HEK293T (cell line): ENCODE measurements around the gene ACO2.

Source experiments
- CTCF ChIA-PET: fragments of 350-600 bp; formaldehyde crosslinking; extraction: SDS; loops from one replicate; lab custom pipeline; 2021; ENCODE audit warnings: antibody characterized with exemption, inconsistent platforms; lab: Yijun Ruan, JAX
- POLR2A ChIA-PET: fragments of 350-600 bp; formaldehyde crosslinking; extraction: SDS; loops from one replicate; lab custom pipeline; 2020; ENCODE audit warnings: antibody characterized with exemption, inconsistent platforms; lab: Yijun Ruan, JAX
- DNase-seq: peaks from one replicate; pipeline ENCODE4 v3.0.0; 2012; ENCODE audit warnings: mixed read lengths; ENCODE audit errors: extremely low spot score
- ARNT ChIP-seq: fragments of 450-650 bp; IDR thresholded peaks from 2 replicates; pipeline ENCODE4 v1.6.1; 2017; ENCODE audit warnings: mild to moderate bottlenecking
- BHLHE40 ChIP-seq: fragments of 450-650 bp; IDR thresholded peaks from 2 replicates; pipeline ENCODE4 v1.6.1; 2016; ENCODE audit warnings: mild to moderate bottlenecking, moderate library complexity, borderline replicate concordance
- CTBP1 ChIP-seq: fragments of 450-650 bp; IDR thresholded peaks from 2 replicates; pipeline ENCODE4 v1.6.1; 2016; ENCODE audit warnings: borderline replicate concordance
- ELF4 ChIP-seq: fragments of 450-650 bp; IDR thresholded peaks from 2 replicates; pipeline ENCODE4 v1.6.1; 2017; ENCODE audit warnings: antibody characterized with exemption
- FOXA1 ChIP-seq: fragments of 450-650 bp; IDR thresholded peaks from 2 replicates; pipeline ENCODE4 v1.6.1; 2016; ENCODE audit warnings: mild to moderate bottlenecking
- FOXK2 ChIP-seq: fragments of 450-650 bp; IDR thresholded peaks from 2 replicates; pipeline ENCODE4 v1.6.1; 2016; ENCODE audit warnings: mild to moderate bottlenecking
- FOXM1 ChIP-seq: fragments of 450-650 bp; IDR thresholded peaks from 2 replicates; pipeline ENCODE4 v1.6.1; 2017; ENCODE audit warnings: mild to moderate bottlenecking, borderline replicate concordance
- HDGF ChIP-seq: fragments of 450-650 bp; IDR thresholded peaks from 2 replicates; pipeline ENCODE4 v1.6.1; 2017; ENCODE audit warnings: antibody characterized with exemption, borderline replicate concordance
- L3MBTL2 ChIP-seq: fragments of 450-650 bp; conservative IDR thresholded peaks from 2 replicates; pipeline ENCODE4 v1.6.1; 2016; ENCODE audit warnings: mild to moderate bottlenecking
- LEF1 ChIP-seq: fragments of 450-650 bp; IDR thresholded peaks from 2 replicates; pipeline ENCODE4 v1.6.1; 2017; ENCODE audit warnings: mild to moderate bottlenecking, borderline replicate concordance
- NFRKB ChIP-seq: fragments of 450-650 bp; IDR thresholded peaks from 2 replicates; pipeline ENCODE4 v1.6.1; 2016; ENCODE audit warnings: mild to moderate bottlenecking, moderate library complexity
- SP1 ChIP-seq: fragments of 450-650 bp; IDR thresholded peaks from 2 replicates; pipeline ENCODE4 v1.6.1; 2017
- SUZ12 ChIP-seq: fragments of 450-650 bp; IDR thresholded peaks from 2 replicates; pipeline ENCODE4 v1.6.1; 2016; ENCODE audit warnings: mild to moderate bottlenecking
- TARDBP ChIP-seq: fragments of 450-650 bp; IDR thresholded peaks from 2 replicates; pipeline ENCODE4 v1.6.1; 2016
- ZNF384 ChIP-seq: fragments of 450-650 bp; IDR thresholded peaks from 2 replicates; pipeline ENCODE4 v1.6.1; 2016
- TF ChIP-seq, protein P1 (sequence below): fragments of 450-650 bp; IDR thresholded peaks from 2 replicates; pipeline ENCODE4 v1.6.1; 2016

Gene ACO2

GRCh38 chr22:41471568-41471967, 2.7 kb downstream of the ACO2 start:
- DNase-seq = no peak
- TF ChIP-seq BHLHE40 = no peak
- TF ChIP-seq LEF1 = no peak
- TF ChIP-seq TARDBP = no peak
- no peak for TF ChIP-seq FOXK2
- TF ChIP-seq ZNF384 = no peak
- TF ChIP-seq ELF4 = no peak
- no peak for TF ChIP-seq ARNT
- no peak for TF ChIP-seq FOXM1
- TF ChIP-seq L3MBTL2 = no peak
- TF ChIP-seq CTBP1 = no peak
- TF ChIP-seq HDGF = no peak
- no peak for TF ChIP-seq SP1
- TF ChIP-seq, protein P1, sequence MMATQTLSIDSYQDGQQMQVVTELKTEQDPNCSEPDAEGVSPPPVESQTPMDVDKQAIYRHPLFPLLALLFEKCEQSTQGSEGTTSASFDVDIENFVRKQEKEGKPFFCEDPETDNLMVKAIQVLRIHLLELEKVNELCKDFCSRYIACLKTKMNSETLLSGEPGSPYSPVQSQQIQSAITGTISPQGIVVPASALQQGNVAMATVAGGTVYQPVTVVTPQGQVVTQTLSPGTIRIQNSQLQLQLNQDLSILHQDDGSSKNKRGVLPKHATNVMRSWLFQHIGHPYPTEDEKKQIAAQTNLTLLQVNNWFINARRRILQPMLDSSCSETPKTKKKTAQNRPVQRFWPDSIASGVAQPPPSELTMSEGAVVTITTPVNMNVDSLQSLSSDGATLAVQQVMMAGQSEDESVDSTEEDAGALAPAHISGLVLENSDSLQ = no peak
- TF ChIP-seq FOXA1 = no peak
- TF ChIP-seq SUZ12 = no peak
- no peak for TF ChIP-seq NFRKB
- POLR2A ChIA-PET = no interaction called here
- CTCF ChIA-PET = no interaction called here

DNA sequence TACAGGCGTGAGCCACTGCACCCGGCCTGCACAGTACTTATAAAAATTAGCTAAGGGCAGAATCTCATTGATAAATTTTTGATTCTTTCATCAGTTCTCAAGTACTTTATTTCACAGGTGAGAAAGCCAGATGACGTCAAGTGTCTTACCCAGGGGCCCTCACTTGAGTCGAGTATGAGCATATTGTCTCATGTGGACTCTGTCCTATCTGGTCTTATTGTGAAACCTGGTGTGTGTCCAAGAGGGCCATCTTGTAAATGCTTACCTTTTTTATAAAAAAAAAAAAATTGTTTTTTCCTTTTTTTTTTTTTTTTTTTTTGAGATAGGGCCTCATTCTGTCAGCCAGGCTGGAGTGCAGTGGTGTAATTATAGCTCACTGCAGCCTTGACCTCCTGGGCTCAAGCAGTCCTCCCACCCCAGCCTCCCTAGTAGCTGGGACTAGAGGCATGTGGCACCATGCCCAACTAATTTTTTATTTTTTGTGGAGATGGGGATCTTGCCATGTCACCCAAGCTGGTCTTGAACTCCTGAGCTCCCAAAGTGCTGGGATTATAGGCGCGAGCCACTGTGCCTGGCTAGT, 6.0 kb downstream of the ACO2 start:
- CTCF ChIA-PET = no interaction called here
- POLR2A ChIA-PET = interaction anchor here (1.5 kb wide), 1 partner anchor 93 kb away, joined by 3 read pairs; the partner anchor contains the start of gene TEF

DNA sequence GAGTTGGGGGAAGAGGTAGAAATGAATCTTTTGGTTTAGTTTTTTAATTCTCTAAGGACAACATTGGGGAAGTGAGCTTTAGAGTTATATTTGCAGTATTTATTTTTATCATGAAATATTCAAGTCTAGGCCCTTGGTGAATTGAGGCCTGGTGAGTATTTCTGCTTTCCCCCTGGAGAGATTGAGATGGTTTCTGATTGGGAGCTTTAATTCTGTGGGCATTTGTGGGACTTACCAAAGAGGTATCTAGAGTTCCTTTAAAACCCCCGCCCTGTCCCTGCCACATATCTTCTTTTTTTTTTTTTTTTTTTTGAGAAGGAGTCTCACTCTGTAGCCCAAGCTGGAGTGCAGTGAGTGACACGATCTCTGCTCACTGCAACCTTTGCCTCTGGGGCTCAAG, 9.6 kb downstream of the ACO2 start:
- CTCF ChIA-PET = interaction anchor here (1.0 kb wide), 1 partner anchor 12 kb away, joined by 6 read pairs; no protein-coding TSS in a partner anchor
- POLR2A ChIA-PET = interaction anchor here (1.3 to 5.6 kb wide), 3 partner anchors 10 to 66 kb away, joined by 3 to 26 read pairs (median 5); partner anchors contain the start of genes ACO2, PHF5A and TOB2
- TF ChIP-seq FOXK2 (no peak), HDGF (no peak), CTBP1 (no peak), ARNT (no peak), LEF1 (no peak), NFRKB (no peak), FOXM1 (no peak), TARDBP (no peak), ZNF384 (no peak), L3MBTL2 (no peak), SP1 (no peak), ELF4 (no peak), BHLHE40 (no peak), SUZ12 (no peak)
- TF ChIP-seq, protein P1 = no peak
- no peak for DNase-seq

More for the DNA sequence above, 6.0 kb downstream of the ACO2 start:
- DNase-seq = no peak
- TF ChIP-seq LEF1 = no peak
- no peak for TF ChIP-seq FOXA1
- TF ChIP-seq SP1 = no peak
- TF ChIP-seq, protein P1 = no peak
- no peak for TF ChIP-seq ARNT
- TF ChIP-seq NFRKB = no peak
- TF ChIP-seq BHLHE40 = no peak
- no peak for TF ChIP-seq ZNF384
- no peak for TF ChIP-seq FOXK2
- no peak for TF ChIP-seq SUZ12
- no peak for TF ChIP-seq HDGF
- no peak for TF ChIP-seq TARDBP
- TF ChIP-seq L3MBTL2 = no peak
- TF ChIP-seq ELF4 = no peak

DNA sequence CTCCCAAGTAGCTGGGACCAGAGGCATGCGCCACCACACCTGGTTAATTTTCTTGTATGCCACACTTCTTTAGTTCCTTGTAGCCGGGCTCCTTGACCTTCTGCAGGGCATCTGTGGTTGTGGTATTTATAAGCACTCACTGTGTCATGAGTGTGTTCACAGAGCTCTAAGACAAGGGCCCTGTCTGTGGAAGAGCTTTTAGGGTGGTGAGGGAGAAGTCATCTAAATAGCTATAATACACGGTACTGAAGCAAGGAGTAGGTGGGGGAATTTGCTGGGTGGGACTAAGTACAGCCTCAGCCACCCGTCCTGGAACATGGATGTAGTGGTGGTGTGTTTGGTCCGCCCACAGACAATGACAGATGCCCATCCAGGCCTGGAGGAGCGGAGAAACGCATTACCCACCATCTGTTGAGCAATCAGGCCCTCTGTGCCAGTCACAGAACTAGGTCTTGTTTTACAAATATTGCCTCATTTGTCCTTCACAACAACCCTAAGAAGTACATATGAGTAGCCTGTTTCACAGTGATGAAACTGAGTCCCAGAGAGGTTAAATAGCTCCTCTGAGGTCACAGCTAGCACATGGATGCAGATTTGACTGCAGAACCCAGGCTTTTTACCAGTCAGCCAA, 10.1 kb downstream of the ACO2 start:
- no peak for DNase-seq
- POLR2A ChIA-PET = interaction anchor here (1.3 to 5.6 kb wide), 3 partner anchors 10 to 67 kb away, joined by 3 to 26 read pairs (median 5); partner anchors contain the start of genes ACO2, PHF5A and TOB2
- TF ChIP-seq BHLHE40 = no peak
- TF ChIP-seq, protein P1 = no peak
- TF ChIP-seq SP1 = no peak
- TF ChIP-seq SUZ12 = no peak
- no peak for TF ChIP-seq L3MBTL2
- TF ChIP-seq FOXM1 = no peak
- TF ChIP-seq ZNF384 = no peak
- TF ChIP-seq ARNT = no peak
- no peak for TF ChIP-seq CTBP1
- TF ChIP-seq TARDBP = no peak
- no peak for TF ChIP-seq ELF4
- TF ChIP-seq LEF1 = no peak
- no peak for TF ChIP-seq HDGF
- no peak for TF ChIP-seq FOXA1
- no peak for TF ChIP-seq NFRKB
- no peak for TF ChIP-seq FOXK2
- CTCF ChIA-PET = interaction anchor here (1.0 kb wide), 1 partner anchor 12 kb away, joined by 6 read pairs; no protein-coding TSS in a partner anchor
